GM21825 (cell line): ENCODE data around the gene COL23A1.

ENCODE experiments used
- ATAC-seq: cut with Tn5 transposase; IDR thresholded peaks from one replicate; pipeline ENCODE4 v1.9.1; 2021; ENCODE audit warnings: mild to moderate bottlenecking, moderate library complexity; ENCODE audit not compliant: unreplicated experiment

COL23A1 gene

GRCh38 chr5:178560911-178561310, 29.3 kb downstream of the COL23A1 start:
- no peak for ATAC-seq

- ATAC-seq: no peak
Observed at GRCh38 chr5:178557416-178557815, 32.8 kb downstream of the COL23A1 start.

GRCh38 chr5:178555771-178556211, 34.4 kb downstream of the COL23A1 start:
- no peak for ATAC-seq

- no peak for ATAC-seq
Observed at GRCh38 chr5:178555005-178555404, 35.2 kb downstream of the COL23A1 start.

GRCh38 chr5:178554311-178554710, 35.9 kb downstream of the COL23A1 start:
- no peak for ATAC-seq

GRCh38 chr5:178553517-178553916, 36.7 kb downstream of the COL23A1 start:
- no peak for ATAC-seq

GRCh38 chr5:178551468-178551867, 38.7 kb downstream of the COL23A1 start:
- no peak for ATAC-seq

GRCh38 chr5:178551059-178551458, 39.1 kb downstream of the COL23A1 start:
- ATAC-seq: no peak

- no peak for ATAC-seq
Observed at GRCh38 chr5:178548746-178549145, 41.4 kb downstream of the COL23A1 start.

GRCh38 chr5:178547753-178548415, 42.3 kb downstream of the COL23A1 start:
- no peak for ATAC-seq

GRCh38 chr5:178547052-178547666, 43.0 kb downstream of the COL23A1 start:
- no peak for ATAC-seq

GRCh38 chr5:178546675-178547033, 43.5 kb downstream of the COL23A1 start:
- no peak for ATAC-seq

- ATAC-seq: no peak
Observed at GRCh38 chr5:178545941-178546674, 44.1 kb downstream of the COL23A1 start.

GRCh38 chr5:178545176-178545575, 45.0 kb downstream of the COL23A1 start:
- no peak for ATAC-seq

- ATAC-seq: no peak
Observed at GRCh38 chr5:178544166-178544834, 45.9 kb downstream of the COL23A1 start.

GRCh38 chr5:178542455-178542854, 47.7 kb downstream of the COL23A1 start:
- ATAC-seq: no peak

- ATAC-seq: no peak
Observed at GRCh38 chr5:178540526-178540925, 49.7 kb downstream of the COL23A1 start.

GRCh38 chr5:178538741-178539229, 51.4 kb downstream of the COL23A1 start:
- ATAC-seq: no peak

- ATAC-seq: no peak
Observed at GRCh38 chr5:178537467-178538371, 52.5 kb downstream of the COL23A1 start.
